ENCODE measurements around the gene RGS17. TPM values are rescaled to one million over a fixed set of nuclear protein-coding genes. Genes with fewer than 3 reads are reported as not detected.

The RGS17 gene
- total RNA-seq, 3 donors from 2014 or later (not counting 1 experiment from before 2014, with no cell fraction given) = 0.45 to 1.9 (median 0.55) TPM

DNA sequence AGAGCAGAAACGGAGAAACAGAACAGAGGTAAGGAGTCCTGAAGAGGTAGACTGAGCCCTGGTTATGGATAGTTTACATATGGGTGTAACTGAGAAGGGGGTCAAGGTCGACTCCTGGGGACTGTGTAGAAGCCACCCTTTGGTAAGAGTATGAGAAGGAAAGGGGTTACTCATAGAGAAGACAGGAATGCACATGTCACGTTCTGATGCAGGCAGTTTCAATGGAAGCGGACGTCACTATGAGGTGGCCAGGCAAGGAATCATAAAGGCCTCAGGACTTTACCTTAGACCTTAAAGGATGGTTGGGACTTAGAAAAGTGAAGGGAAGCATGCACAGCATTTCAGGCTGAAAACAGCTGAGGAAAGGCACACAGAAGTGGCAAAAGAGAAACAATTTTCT is 25.1 kb downstream of the RGS17 start:
- no peak for DNase-seq
- H3K27me3 ChIP-seq (ENCODE audit: control insufficient read depth, insufficient read depth, low read length) = no peaks in the 10 kb centered on the region
- intact Hi-C loops (cut with micrococcal nuclease) = no loop called here
- no peak overlapping the region for H3K4me3 Mint-ChIP-seq
- H3K4me1 ChIP-seq (ENCODE audit: control insufficient read depth, insufficient read depth, low read length) = no peaks in the 10 kb centered on the region
- H3K9me3 ChIP-seq (ENCODE audit: control insufficient read depth, insufficient read depth, low read length) = no peaks in the 10 kb centered on the region
- H3K4me3 ChIP-seq (ENCODE audit: low read length) = no peak overlapping the region
- no peak overlapping the region for H3K27ac ChIP-seq (ENCODE audit: low read length)
- H3K36me3 ChIP-seq (ENCODE audit: control insufficient read depth, insufficient read depth, low read length) = no peaks in the 10 kb centered on the region
- H3K27ac Mint-ChIP-seq = no peak overlapping the region
- H3K4me1 Mint-ChIP-seq = no peaks in the 10 kb centered on the region
- no peaks in the 10 kb centered on the region for H3K36me3 Mint-ChIP-seq
- TF ChIP-seq, protein P1, sequence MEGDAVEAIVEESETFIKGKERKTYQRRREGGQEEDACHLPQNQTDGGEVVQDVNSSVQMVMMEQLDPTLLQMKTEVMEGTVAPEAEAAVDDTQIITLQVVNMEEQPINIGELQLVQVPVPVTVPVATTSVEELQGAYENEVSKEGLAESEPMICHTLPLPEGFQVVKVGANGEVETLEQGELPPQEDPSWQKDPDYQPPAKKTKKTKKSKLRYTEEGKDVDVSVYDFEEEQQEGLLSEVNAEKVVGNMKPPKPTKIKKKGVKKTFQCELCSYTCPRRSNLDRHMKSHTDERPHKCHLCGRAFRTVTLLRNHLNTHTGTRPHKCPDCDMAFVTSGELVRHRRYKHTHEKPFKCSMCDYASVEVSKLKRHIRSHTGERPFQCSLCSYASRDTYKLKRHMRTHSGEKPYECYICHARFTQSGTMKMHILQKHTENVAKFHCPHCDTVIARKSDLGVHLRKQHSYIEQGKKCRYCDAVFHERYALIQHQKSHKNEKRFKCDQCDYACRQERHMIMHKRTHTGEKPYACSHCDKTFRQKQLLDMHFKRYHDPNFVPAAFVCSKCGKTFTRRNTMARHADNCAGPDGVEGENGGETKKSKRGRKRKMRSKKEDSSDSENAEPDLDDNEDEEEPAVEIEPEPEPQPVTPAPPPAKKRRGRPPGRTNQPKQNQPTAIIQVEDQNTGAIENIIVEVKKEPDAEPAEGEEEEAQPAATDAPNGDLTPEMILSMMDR (IDR thresholded peaks at IDR 0.05) = no peak
- no peaks in the 10 kb centered on the region for H3K9me3 Mint-ChIP-seq
- 89% methylated on average over 5 of the region's 5 CpGs for WGBS (ENCODE audit: insufficient coverage)
- peaks cover 16 to 23% of the 10 kb centered on the region in 2 donors for H3K27me3 Mint-ChIP-seq (ENCODE audit: low read depth in 2 of 2)
- ATAC-seq = no peak

DNA sequence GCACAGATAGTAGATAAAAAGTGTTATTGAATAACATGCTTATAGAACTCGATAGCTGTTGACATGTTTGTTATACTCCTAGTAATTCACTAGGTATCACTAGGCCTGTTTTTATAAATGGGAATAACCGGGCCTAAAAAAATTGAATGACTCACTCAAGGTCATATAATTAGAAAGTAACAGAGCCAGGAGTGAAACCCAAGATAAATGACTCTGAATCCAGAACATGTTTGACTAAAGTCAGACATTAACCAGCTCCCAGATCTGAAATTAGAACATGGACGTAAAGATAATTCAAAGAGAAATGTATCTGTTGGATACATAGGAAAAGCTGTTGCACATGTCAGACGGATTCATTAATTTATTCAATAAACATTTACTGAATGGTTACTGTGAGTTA is 26.9 kb downstream of the RGS17 start:
- no peak overlapping the region for H3K4me3 Mint-ChIP-seq
- 67% methylated on average over 1 of the region's 4 CpGs for WGBS (ENCODE audit: insufficient coverage)
- H3K9me3 ChIP-seq (ENCODE audit: control insufficient read depth, insufficient read depth, low read length) = no peaks in the 10 kb centered on the region
- no peaks in the 10 kb centered on the region for H3K9me3 Mint-ChIP-seq
- no peak overlapping the region for H3K27ac Mint-ChIP-seq
- H3K4me1 ChIP-seq (ENCODE audit: control insufficient read depth, insufficient read depth, low read length) = no peaks in the 10 kb centered on the region
- no peaks in the 10 kb centered on the region for H3K36me3 ChIP-seq (ENCODE audit: control insufficient read depth, insufficient read depth, low read length)
- ATAC-seq (no peak), DNase-seq (no peak)
- no peaks in the 10 kb centered on the region for H3K36me3 Mint-ChIP-seq
- no peaks in the 10 kb centered on the region for H3K4me1 Mint-ChIP-seq
- intact Hi-C loops (cut with micrococcal nuclease) = no loop called here
- no peak overlapping the region for H3K4me3 ChIP-seq (ENCODE audit: low read length)
- no peak overlapping the region for H3K27ac ChIP-seq (ENCODE audit: low read length)
- no peaks in the 10 kb centered on the region for H3K27me3 ChIP-seq (ENCODE audit: control insufficient read depth, insufficient read depth, low read length)
- TF ChIP-seq, protein P1 (IDR thresholded peaks at IDR 0.05) = no peak
- H3K27me3 Mint-ChIP-seq (ENCODE audit: low read depth in 2 of 2) = peaks cover 15 to 18% of the 10 kb centered on the region in 2 donors

DNA sequence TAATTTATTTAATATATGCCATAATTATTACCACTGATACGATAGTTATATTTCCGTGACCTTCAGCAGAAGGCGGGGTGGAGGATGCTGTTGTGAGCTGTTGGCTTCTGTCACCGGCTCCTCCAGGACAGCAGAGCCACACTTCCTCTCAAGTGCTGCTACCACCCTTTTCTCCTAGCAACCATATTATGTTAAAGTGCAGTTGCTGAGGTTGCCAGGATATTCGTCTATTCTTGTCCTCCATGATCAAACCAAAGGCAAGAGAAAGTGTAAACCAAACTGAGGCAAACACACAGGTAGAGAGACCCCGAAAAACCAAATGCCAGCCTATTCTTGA is 27.8 kb downstream of the RGS17 start:
- Histone ChIP-seq H3K27ac (ENCODE audit: low read length) (no peak overlapping the region), H3K4me1 (ENCODE audit: control insufficient read depth, insufficient read depth, low read length) (no peaks in the 10 kb centered on the region), H3K9me3 (ENCODE audit: control insufficient read depth, insufficient read depth, low read length) (no peaks in the 10 kb centered on the region), H3K36me3 (ENCODE audit: control insufficient read depth, insufficient read depth, low read length) (no peaks in the 10 kb centered on the region), H3K27me3 (ENCODE audit: control insufficient read depth, insufficient read depth, low read length) (no peaks in the 10 kb centered on the region), H3K4me3 (ENCODE audit: low read length) (no peak overlapping the region)
- Mint-ChIP-seq H3K27ac (no peak overlapping the region), H3K4me1 (no peaks in the 10 kb centered on the region), H3K4me3 (no peak overlapping the region), H3K9me3 (no peaks in the 10 kb centered on the region), H3K27me3 (ENCODE audit: low read depth in 2 of 2) (peaks cover 5 to 16% of the 10 kb centered on the region in 2 donors), H3K36me3 (no peaks in the 10 kb centered on the region)
- ATAC-seq = no peak
- WGBS (ENCODE audit: insufficient coverage) = 88% methylated on average over 5 of the region's 6 CpGs
- intact Hi-C loops (cut with micrococcal nuclease) = no loop called here
- TF ChIP-seq, protein P1 (IDR thresholded peaks at IDR 0.05) = no peak
- no peak for DNase-seq

DNA sequence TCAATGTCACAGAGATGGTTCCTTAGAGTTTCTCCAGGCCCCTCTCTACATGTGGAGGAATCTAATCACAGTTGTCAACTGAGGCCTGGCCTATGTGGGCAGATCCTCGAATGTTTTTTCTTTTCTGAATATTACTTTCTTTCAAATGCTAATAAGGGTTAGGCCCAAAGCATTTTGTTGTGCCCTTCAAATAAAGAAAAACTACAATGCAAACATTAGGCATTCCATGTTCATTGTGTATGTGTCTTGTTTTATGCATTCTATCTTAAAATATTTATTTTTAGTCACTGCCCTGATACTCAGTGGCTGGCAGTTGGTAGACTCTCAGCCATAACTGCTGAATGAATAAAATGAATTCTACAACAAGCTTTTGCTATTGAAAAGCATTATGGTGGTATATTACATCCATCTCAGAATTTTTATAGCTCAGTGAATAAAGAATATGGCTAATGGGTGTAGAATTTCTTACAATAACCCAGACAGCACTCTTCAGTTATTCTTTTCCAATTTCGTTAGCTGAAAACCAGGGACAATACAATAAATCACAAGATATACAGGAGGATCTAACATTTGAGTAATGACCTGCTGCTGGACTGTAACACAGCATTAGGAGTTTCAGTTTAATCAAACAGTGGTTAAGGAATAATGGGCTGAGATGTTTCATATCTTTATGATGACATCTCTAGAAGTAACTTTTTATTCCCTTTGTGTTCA is 28.3 kb downstream of the RGS17 start:
- no peaks in the 10 kb centered on the region for H3K36me3 Mint-ChIP-seq
- Histone ChIP-seq H3K9me3 (ENCODE audit: control insufficient read depth, insufficient read depth, low read length) (no peaks in the 10 kb centered on the region), H3K4me3 (ENCODE audit: low read length) (no peak overlapping the region), H3K27ac (ENCODE audit: low read length) (no peak overlapping the region), H3K36me3 (ENCODE audit: control insufficient read depth, insufficient read depth, low read length) (no peaks in the 10 kb centered on the region), H3K4me1 (ENCODE audit: control insufficient read depth, insufficient read depth, low read length) (no peaks in the 10 kb centered on the region), H3K27me3 (ENCODE audit: control insufficient read depth, insufficient read depth, low read length) (no peaks in the 10 kb centered on the region)
- ATAC-seq (no peak), DNase-seq (no peak)
- WGBS (ENCODE audit: insufficient coverage) = 100% methylated on average over 1 of the region's 2 CpGs
- H3K27me3 Mint-ChIP-seq (ENCODE audit: low read depth in 2 of 2) = peaks cover under 1 to 18% of the 10 kb centered on the region in 2 donors
- TF ChIP-seq, protein P1 (IDR thresholded peaks at IDR 0.05) = no peak
- intact Hi-C loops (cut with micrococcal nuclease) = no loop called here
- no peaks in the 10 kb centered on the region for H3K4me1 Mint-ChIP-seq
- no peaks in the 10 kb centered on the region for H3K9me3 Mint-ChIP-seq
- no peak overlapping the region for H3K4me3 Mint-ChIP-seq
- H3K27ac Mint-ChIP-seq = no peak overlapping the region
